NCI-H1694 treated with DMSO at 0.1 percent for 48 hours (cell line): ENCODE data around the gene ABHD8.
A peak's percentile ranks its signal among the peaks of the same experiment; 100 is the strongest.

Experiments used
- DNase-seq: peaks from one replicate; lab custom pipeline; 2025; lab: John Stamatoyannopoulos, UW

Gene ABHD8

GRCh38 chr19:17266026-17266425 is 37.2 kb downstream of the ABHD8 start:
- no peak for DNase-seq

- no peak for DNase-seq
Observed at GRCh38 chr19:17264641-17264979, 38.6 kb downstream of the ABHD8 start, which contains the start of gene USHBP1. USHBP1 (minus strand) TSS chr19:17264745; CDS start chr19:17264299, 446 bp downstream.

GRCh38 chr19:17263712-17264640 is 39.2 kb downstream of the ABHD8 start:
- no peak for DNase-seq

- no peak for DNase-seq
Observed at GRCh38 chr19:17262557-17262956, 40.7 kb downstream of the ABHD8 start.

- DNase-seq: peak; percentile 76
Observed at GRCh38 chr19:17260842-17261325, 42.3 kb downstream of the ABHD8 start.

- DNase-seq: no peak
Observed at GRCh38 chr19:17259934-17260333, 43.3 kb downstream of the ABHD8 start.

GRCh38 chr19:17259118-17259780 is 44.0 kb downstream of the ABHD8 start:
- no peak for DNase-seq

GRCh38 chr19:17256130-17256529 is 47.1 kb downstream of the ABHD8 start:
- DNase-seq: no peak

GRCh38 chr19:17255150-17255621 is 48.0 kb downstream of the ABHD8 start:
- DNase-seq: no peak

GRCh38 chr19:17254636-17255035 is 48.6 kb downstream of the ABHD8 start:
- no peak for DNase-seq

- DNase-seq: no peak
Observed at GRCh38 chr19:17249887-17250548, 53.2 kb downstream of the ABHD8 start.

GRCh38 chr19:17248011-17248776 is 55.0 kb downstream of the ABHD8 start:
- DNase-seq: no peak

- no peak for DNase-seq
Observed at GRCh38 chr19:17246681-17247425, 56.4 kb downstream of the ABHD8 start.

- DNase-seq: no peak
Observed at GRCh38 chr19:17245535-17245984, 57.7 kb downstream of the ABHD8 start, which contains the start of gene NR2F6. NR2F6 (minus strand) TSS chr19:17245919; CDS start chr19:17245220, 699 bp downstream.

GRCh38 chr19:17244618-17245534 is 58.3 kb downstream of the ABHD8 start:
- no peak for DNase-seq

GRCh38 chr19:17243830-17244617 is 59.2 kb downstream of the ABHD8 start:
- DNase-seq: no peak

GRCh38 chr19:17243211-17243829 is 59.9 kb downstream of the ABHD8 start:
- no peak for DNase-seq
